ENCODE results near the gene SLC27A3.

SLC27A3 gene

DNA sequence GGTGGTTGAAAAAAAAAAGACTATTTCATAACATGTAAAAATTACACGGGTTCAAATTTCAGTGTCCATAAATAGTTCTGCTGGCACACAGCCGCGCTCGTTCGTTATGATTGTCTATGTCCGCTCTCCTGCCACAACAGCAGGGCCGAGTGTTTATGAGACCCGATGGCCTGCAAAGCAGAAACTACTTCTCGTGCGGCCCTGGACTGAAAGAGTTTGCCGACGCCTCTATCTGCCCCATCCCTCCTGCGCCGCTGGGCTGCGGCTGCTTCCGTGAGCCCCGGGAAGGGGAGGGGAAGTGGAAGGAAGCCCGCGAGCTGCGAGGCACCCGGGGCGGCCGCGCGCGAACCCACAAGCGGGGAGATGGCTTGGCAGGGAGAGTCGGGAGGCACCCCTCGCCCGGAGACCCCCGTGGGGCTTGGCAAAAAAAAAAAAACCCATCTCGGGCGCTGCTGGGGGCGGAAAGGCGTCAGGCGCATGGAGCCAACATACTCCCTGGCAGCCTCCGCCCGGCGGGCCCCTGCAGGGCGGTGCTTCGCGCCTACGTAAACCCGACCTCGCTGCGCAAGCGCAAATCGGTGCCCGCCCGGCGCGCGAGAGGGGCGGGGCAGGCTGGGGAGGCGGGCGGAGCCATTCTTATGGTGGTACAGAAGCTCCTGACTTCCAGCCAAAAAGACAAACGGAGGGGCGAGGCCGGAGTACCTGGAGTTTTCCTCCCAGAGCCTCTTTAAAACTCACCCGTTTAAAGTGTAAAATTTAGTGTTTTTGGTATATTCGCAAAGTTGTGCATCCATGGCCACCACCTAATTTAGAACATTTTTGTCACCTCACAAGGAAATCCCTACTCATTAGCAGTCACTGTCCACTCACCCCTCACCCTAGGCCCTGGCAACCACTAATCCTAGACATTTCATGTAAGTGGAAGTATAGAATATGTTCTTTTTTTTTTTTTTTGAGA lies 8.3 kb downstream of the SLC27A3 start:
- peak; percentile 95 for ATAC-seq

DNA sequence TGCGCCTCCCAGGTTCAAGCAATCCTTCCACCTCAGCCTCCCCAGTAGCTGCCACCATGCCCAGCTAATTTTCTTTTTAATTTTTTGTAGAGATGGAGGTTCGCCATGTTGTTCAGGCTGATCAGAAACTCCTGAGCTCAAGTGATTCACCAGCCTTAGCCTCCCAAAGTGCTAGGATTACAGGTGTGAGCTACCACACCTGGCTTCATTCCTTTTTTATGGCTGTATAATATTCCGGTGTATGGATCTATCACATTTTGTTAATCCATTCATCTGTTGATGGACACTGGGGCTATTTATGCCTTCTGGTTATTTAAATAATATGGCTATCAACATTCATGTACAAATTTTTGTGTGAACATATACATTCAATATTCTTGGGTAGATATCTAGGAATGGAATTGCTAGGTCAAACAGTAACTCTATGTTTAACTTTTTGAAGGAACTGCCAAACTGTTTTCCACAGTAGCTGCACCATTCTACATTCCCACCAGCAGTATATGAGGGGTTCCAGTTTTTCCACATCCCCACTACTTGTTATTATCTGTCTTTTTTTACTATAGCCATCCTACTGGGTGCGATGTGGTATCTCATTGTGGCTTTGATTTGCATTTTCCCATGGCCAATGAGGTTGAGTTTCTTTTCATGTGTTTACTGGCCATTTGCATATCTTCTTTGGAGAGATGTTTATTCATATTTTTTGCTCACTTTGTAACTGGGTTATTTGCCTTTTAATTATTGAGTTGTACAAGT lies 11.0 kb downstream of the SLC27A3 start:
- ATAC-seq = no peak

GRCh38 chr1:153789478-153790034 lies 14.3 kb downstream of the SLC27A3 start:
- no peak for ATAC-seq

DNA sequence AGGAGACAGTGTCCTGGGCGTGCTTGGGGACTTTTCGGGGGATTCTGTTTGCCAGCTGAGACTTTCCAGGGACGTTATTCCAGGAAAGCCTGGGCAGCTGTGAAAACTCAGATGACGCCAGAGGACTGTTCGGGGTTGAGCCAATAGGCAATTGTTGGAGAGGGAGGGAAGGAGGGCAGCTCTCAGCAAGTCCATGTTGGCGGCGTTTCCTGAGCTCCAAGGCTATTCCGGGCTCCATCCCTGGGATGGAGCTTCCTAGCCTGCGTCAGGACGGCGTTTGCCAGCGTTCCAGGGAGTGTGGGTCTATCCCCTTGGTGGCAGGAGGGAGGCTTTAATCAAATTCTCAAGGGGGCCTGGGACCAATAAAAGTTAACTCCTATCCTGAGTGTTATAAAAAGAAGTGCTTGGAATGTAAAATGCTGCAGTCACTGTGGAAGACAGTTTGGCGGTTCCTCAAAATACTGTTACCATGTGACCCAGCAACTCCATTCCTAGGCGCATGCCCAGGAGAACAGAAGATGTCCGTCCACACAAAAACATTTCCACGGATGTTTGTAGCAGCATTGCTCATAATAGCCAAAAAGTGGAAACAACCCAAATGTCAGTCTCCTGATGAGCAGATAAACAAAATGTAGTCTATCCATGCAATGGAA lies 15.2 kb downstream of the SLC27A3 start:
- ATAC-seq = peak in 1 of 2 donors; percentile 9

DNA sequence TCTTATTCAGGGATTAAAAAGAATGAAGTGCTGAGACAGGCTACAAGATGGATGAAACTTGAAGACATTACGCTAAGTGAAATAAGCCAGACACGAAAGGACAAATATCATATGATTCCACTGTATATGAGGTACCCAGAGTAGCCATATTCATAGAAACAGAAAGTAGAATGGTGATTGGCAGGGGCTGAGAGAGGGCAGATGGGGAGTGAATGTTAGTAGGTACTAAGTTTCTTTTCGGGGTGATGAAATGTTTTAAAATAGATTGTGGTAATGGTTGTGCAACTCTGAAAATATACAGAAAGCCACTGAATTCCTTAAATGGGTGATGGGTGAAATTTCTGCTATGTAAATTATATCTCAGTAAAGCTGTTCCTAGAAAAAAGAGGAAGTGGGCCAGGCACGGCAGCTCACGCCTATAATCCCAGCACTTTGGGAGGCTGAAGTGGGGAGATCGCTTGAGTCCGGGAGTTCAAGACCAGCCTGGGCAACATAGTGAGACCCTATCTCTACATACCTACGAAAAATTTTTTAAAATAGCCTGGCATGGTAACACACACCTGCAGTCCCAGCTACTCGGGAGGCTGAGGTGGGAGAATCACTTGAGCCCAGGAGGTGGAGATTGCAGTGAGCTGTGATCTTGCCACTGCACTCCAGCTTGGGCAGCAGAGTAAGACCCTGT lies 15.9 kb downstream of the SLC27A3 start:
- ATAC-seq = peak; percentile 89 to 94

- no peak for ATAC-seq
Observed at GRCh38 chr1:153791648-153792253, 16.5 kb downstream of the SLC27A3 start.

- no peak for ATAC-seq
Observed at GRCh38 chr1:153792631-153793041, 17.4 kb downstream of the SLC27A3 start.

- ATAC-seq = no peak
Observed at GRCh38 chr1:153793261-153793972, 18.2 kb downstream of the SLC27A3 start.

GRCh38 chr1:153793973-153794615 lies 18.9 kb downstream of the SLC27A3 start:
- no peak for ATAC-seq

DNA sequence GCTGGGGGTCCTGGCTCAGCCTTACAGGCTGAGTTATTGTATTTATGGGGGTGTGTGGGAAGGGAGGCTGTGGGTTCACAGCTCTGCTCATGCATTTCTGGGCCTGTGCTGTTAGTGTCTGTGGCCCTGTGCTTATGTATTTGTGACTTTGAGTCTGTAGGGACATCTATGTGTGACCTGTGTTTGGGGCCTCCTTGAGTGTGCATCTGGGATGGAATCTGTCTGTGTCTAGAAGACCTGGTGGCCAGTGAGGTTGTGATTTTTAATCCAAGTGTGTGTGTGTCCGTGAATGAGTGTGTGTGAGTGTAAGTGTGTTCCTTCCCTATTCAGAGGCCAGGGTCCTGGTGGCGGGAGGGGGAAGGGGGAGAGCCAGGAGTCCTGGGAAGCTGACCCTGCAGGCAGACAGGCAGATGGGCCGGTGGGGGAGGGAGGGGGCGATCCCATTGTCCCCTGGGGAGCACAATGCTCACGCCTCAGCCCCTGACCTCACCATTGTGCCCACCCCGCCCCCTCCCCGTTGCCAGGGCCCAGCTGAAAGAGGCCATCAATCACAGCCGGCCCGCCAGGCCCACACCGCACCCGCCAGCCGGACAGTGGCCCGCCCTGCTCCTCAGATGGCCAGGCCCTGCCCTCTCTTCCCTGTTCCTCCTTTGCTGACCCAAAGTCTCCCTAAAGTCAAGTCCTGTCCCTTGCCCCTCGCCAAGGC lies 19.6 kb downstream of the SLC27A3 start:
- ATAC-seq = no peak

- no peak for ATAC-seq
Observed at GRCh38 chr1:153795330-153795837, 20.2 kb downstream of the SLC27A3 start.

GRCh38 chr1:153795934-153796785 lies 21.0 kb downstream of the SLC27A3 start:
- ATAC-seq = no peak

GRCh38 chr1:153796786-153797659 lies 21.8 kb downstream of the SLC27A3 start:
- ATAC-seq = peak; percentile 81 to 83

DNA sequence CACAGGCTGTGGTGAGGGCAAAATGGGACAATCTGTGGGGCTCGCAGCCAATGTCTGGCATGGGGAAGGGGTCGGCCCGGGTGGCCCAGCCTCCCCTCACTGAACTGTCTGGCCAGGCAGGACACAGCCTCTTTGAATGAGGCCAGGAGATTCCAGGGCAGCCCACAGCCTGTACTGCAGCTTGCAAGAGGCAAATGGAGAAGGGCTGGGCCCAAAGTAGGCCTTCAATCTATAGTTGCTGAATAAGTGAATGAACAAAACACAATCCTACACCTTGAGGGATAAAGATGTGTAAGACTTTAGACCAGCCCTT lies 23.2 kb downstream of the SLC27A3 start:
- no peak for ATAC-seq

DNA sequence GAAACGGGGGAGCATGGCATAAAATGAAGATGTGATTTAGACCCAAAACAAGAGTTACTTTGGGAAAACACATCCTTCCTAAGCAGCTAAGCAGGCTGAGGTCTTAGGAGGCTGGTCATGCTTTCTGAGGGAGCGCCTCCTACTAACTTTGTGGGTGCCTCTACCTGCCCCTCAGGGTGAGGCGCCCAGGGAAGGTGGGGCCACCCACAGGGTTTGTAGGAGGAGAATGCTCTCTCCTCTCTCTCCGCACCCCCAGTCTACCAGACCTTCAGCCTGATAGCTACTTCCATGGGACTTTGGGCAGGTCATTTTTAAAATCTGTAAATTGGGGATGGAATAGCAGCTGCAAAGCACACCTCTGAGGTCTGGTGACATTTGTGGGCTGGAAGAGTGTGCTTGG lies 23.8 kb downstream of the SLC27A3 start:
- no peak for ATAC-seq

DNA sequence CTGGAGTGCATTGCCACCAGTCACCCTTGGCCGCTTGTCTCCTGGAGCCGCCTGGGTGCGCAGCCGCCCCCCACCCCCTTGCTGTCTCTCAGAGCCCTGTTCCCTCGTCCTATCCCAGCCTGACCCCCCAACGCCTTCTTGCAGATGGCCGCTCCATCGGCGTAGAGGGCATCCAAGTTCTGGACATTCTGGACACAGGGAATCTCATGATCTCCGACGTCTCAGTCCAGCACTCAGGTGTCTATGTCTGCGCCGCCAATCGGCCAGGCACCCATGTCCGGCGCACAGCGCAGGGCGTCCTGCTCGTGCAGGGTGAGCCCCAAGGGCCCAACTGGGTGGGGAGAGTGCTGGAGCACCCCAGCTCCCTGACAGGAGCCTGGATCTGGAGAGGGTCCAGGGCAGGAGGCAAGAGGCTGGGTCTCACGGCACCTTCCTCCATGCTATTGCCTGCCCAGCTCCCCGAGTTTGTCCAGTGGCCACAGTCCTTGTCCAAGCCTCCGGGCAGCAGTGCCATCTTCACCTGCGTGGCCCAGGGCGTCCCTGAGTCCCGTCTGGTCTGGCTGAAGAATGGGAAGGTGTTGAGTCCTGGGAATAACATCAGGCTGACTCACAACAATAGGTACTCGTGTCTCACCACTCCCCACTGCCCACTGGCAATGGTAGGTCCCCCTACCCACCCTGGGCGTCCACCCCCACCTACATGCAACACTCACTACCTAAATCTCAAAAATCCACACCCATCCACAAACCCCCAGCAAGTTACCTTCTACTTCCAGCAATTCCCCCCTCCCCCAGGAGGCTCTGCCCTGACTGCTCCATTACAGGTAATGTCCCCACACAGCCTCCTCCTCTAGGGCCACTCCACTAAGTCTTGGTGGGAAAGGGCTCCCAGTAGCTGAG lies 24.6 kb downstream of the SLC27A3 start:
- no peak for ATAC-seq

DNA sequence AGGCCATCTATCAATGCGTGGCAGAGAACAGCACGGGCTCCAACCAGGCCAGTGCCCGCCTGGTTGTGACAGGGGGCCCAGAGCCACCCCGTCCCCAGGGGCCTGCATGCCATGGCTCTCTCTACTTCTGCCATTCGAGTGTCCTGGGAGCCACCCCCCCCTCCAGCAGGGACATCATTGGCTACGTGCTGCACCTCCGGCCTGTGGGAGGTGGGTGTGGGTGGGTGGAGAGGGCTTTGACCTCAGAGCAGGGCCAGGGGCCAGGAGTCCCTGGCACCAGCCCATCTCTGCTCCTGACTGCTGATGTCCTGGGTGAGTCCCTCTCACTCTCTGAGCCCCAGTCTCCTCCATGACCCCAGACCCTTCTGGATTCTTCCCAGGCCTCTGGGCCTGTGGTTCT lies 25.3 kb downstream of the SLC27A3 start:
- ATAC-seq = no peak
